Heart right ventricle (tissue), 16 donors: Measurements from ENCODE around the gene ABR. TPM values are rescaled to one million over a fixed set of nuclear protein-coding genes. Genes with fewer than 3 reads are reported as not detected.

Experiments used
- ATAC-seq, 8 donors: fragments of 200-7000 bp; cut with Tn5 transposase; one replicate each; pipeline ENCODE4 v1.9.1; 2020; ENCODE audit warnings: mild to moderate bottlenecking in 8 of 8, moderate library complexity in 8 of 8, moderate number of reproducible peaks in 1 of 8
- DNase-seq, 2 donors: peaks; one replicate each; pipeline ENCODE4 v3.0.0-alpha.2; 2020
- H3K27ac ChIP-seq, 10 donors: fragments of 200-600 bp; sonication (generic) in 2 of 10; one replicate each; pipeline versions ENCODE4 v1.5.0 to v1.8.0; 2020 to 2022; ENCODE audit warnings: mild to moderate bottlenecking in 3 of 10
- H3K27me3 ChIP-seq, 7 donors: fragments of 200-600 bp; one replicate each; pipeline ENCODE4 v1.8.0; 2021 to 2022; ENCODE audit warnings: mild to moderate bottlenecking in 2 of 7
- H3K36me3 ChIP-seq, 9 donors: fragments of 200-600 bp; sonication (generic) in 1 of 9; one replicate each; pipeline versions ENCODE4 v1.5.0 to v1.8.0; 2020 to 2022; ENCODE audit warnings: mild to moderate bottlenecking in 2 of 9
- H3K4me1 ChIP-seq, 9 donors: fragments of 200-600 bp; sonication (generic) in 1 of 9; one replicate each; pipeline versions ENCODE4 v1.5.0 to v1.8.0; 2020 to 2022; ENCODE audit warnings: mild to moderate bottlenecking in 4 of 9
- H3K4me3 ChIP-seq, 10 donors: fragments of 200-600 bp; sonication (generic) in 2 of 10; one replicate each; pipeline versions ENCODE4 v1.5.0 to v1.8.0; 2020 to 2022; ENCODE audit warnings: mild to moderate bottlenecking in 7 of 10, moderate library complexity in 2 of 10
- H3K9me3 ChIP-seq, 11 donors: fragments of 200-600 bp in 10 of 11; sonication (generic) in 2 of 11; one replicate each; pipeline versions ENCODE4 v1.5.0 to v1.8.0; 2013 to 2022; ENCODE audit warnings: mild to moderate bottlenecking in 2 of 11, control low read depth in 1 of 11, moderate library complexity in 1 of 11
- CTCF ChIP-seq, 9 donors: fragments of 200-600 bp; sonication (generic) in 2 of 9; IDR thresholded peaks; one replicate each; pipeline versions ENCODE4 v1.5.0 to v1.8.0; 2021 to 2022; ENCODE audit warnings: antibody characterized with exemption in 9 of 9, mild to moderate bottlenecking in 5 of 9, moderate library complexity in 1 of 9
- WGBS, 2 donors: extraction: QIAGEN DNeasy Blood & Tissue Kit; methylation state at CpG; one replicate each; pipeline ENCODE4 v1.1.7; 2013; ENCODE audit warnings: inconsistent platforms in 1 of 2; 5-methylcytosine and 5-hydroxymethylcytosine counted together
- intact Hi-C, 10 donors: fragments of 100-400 bp; cut with DNase I; formaldehyde crosslinking; loops; one replicate each; pipeline versions ENCODE4 v1.11.1 to v1.14.2; 2022
- polyA plus RNA-seq, 2 donors: library from polyadenylated mRNA; stranded (reverse); fragments of 200-250 nt; gene quantifications; one replicate each; pipeline ENCODE4 v1.2.3, GENCODE V29; 2013
- total RNA-seq, 10 donors: library from RNA; stranded (reverse); fragmentation: NEBNext Ultra II Directional in 3 of 10; extraction: Animal tissue kit (Norgen Biotek cat#: 25700) in 3 of 10; gene quantifications; one replicate each; pipeline versions ENCODE4 v1.2.1 to v1.2.4, GENCODE V29; 2021 to 2023
- donor health status: Arrhythmogenic right ventricular cardiomyopathy.
- donor health status: ischemic (EF 13 %, LVEDD 7.1; RV severe dilation, severe dysfunction).
- donor health status: healthy with polysubstance abuse.
- donor health status: DM: no; HTN: yes; CAD: no.
- donor health status: DM: no; HTN: no; CAD: no.
- donor health status: ischemic (EF 25% LVEDD 6.9; RV normal size, moderate dysfunction).
- donor health status: ischemic (EF 25% LVEDD 5.7; RV mildly dilated, moderate dysfunction).
- donor health status: healthy.
- donor health status: DM: yes; HTN: yes; CAD: no.
- donor health status: Ischemic cardiomyopathy.
- donor health status: ischemic (EF 35%, LVEDD 5.7; RV mildly dilated, moderate dysfunction).
- donor health status: nonischemic (EF 11% LVEDD 7.7; RV severe dilation, severe dysfunction).
- donor health status: DM: yes; HTN: yes; CAD: no.
- donor health status: PGD.
- donor health status: ischemic (EF 29% LVEDD 5.4; RV normal size, mild dysfunction).
- donor health status: nonischemic (EF 23%, LVEDD 6.1; RV moderate dilation, normal function).

The ABR gene
- total and polyA plus RNA-seq, 12 donors, result 49.1 to 173 (median 143) TPM

- intact Hi-C loops, result no loop called here
- Histone ChIP-seq H3K27me3 (no peaks in the 10 kb centered on the region), H3K4me3 (no peak overlapping the region), H3K9me3 (no peaks in the 10 kb centered on the region), H3K27ac (peak overlapping the region in 4 of 10 donors; percentile 16 to 72 (median 38)), H3K36me3 (peaks cover 0 to 87% (median under 1%) of the 10 kb centered on the region in 9 donors), H3K4me1 (peaks cover 6 to 71% (median 53%) of the 10 kb centered on the region in 9 donors)
- no peak for TF ChIP-seq CTCF (IDR thresholded peaks at IDR 0.05)
- 60 to 67% methylated on average over 19 of the region's 19 CpGs for WGBS, 2 donors
- ATAC-seq (no peak), DNase-seq (no peak)
Observed at GRCh38 chr17:1083451-1084187, 96.2 kb downstream of the ABR start.

DNA sequence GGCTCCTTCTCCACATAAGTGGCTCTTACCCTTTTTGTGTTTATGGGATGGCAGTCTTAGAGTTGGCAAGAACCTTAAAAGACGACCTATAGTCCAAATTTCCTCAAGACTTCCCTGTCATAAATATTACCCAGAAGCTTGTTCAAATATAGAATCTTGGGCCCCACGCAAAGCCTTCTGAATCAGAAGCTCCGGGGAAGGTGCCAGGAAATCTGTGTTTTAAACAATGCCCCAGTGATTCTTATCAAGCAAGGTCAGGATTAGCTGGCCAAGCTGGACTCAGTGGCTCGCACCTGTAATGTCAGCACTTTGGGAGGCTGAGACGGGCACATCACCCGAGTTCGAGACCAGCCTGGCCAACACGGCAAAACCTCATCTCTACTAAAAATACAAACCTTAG lies 97.2 kb downstream of the ABR start:
- WGBS, 2 donors, result 56 to 58% methylated on average over 8 of the region's 8 CpGs
- peak overlapping the region in 8 of 10 donors; percentile 15 to 72 (median 38) for H3K27ac ChIP-seq
- DNase-seq (no peak), ATAC-seq (no peak)
- no peaks in the 10 kb centered on the region for H3K9me3 ChIP-seq
- H3K4me3 ChIP-seq, result no peak overlapping the region
- peaks cover 0 to 92% (median 3%) of the 10 kb centered on the region in 9 donors for H3K36me3 ChIP-seq
- peaks cover 7 to 66% (median 44%) of the 10 kb centered on the region in 9 donors for H3K4me1 ChIP-seq
- intact Hi-C loops, result no loop called here
- no peak for TF ChIP-seq CTCF (IDR thresholded peaks at IDR 0.05)
- no peaks in the 10 kb centered on the region for H3K27me3 ChIP-seq

DNA sequence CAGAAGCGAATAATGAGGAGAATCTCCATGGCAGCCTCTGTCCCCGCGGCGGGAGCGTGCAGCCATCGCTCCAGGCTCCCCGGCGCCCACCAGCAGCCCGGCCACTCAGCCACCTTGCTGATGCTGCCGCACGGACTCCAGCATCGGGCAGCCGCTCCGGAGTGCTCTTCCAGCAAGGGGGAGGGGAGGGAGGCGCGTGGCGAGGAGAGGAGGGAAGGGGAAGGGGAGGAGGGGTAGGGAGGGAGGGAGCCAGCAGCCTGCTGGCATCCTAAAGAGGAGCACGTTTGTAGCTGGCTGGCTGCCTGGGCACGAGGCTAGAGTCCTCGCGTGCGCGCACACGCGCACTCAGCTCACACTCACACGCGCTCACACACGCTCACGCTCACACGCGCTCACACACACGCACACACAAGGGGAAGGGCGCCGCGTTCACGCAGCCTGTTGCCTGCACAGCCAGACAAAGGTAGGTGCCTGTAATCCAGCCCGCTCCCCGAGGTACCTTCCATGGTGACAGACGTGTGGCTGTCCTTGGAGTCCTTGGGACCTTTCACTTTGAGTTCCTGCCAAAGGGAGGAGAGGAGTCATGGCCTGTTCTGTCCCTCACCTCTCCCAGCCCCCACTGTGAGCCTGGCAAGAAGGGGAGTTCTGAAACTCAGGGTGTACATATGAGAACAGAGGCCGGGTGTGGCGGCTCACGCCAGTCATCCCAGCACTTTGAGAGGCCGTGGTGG lies 100.8 kb downstream of the ABR start:
- H3K36me3 ChIP-seq, result peaks cover 0 to 93% (median 8%) of the 10 kb centered on the region in 9 donors
- TF ChIP-seq CTCF (IDR thresholded peaks at IDR 0.05), result no peak
- 49 to 61% methylated on average over 40 to 43 of the region's 43 CpGs for WGBS, 2 donors
- ATAC-seq (peak; percentile 48 to 69 (median 62)), DNase-seq (peak; percentile 61 to 62)
- H3K27ac ChIP-seq, result peak overlapping the region in 9 of 10 donors; percentile 16 to 79 (median 64)
- peaks cover 7 to 73% (median 51%) of the 10 kb centered on the region in 9 donors for H3K4me1 ChIP-seq
- no peak overlapping the region for H3K4me3 ChIP-seq
- intact Hi-C loops, result no loop called here
- no peaks in the 10 kb centered on the region for H3K9me3 ChIP-seq
- no peaks in the 10 kb centered on the region for H3K27me3 ChIP-seq

DNA sequence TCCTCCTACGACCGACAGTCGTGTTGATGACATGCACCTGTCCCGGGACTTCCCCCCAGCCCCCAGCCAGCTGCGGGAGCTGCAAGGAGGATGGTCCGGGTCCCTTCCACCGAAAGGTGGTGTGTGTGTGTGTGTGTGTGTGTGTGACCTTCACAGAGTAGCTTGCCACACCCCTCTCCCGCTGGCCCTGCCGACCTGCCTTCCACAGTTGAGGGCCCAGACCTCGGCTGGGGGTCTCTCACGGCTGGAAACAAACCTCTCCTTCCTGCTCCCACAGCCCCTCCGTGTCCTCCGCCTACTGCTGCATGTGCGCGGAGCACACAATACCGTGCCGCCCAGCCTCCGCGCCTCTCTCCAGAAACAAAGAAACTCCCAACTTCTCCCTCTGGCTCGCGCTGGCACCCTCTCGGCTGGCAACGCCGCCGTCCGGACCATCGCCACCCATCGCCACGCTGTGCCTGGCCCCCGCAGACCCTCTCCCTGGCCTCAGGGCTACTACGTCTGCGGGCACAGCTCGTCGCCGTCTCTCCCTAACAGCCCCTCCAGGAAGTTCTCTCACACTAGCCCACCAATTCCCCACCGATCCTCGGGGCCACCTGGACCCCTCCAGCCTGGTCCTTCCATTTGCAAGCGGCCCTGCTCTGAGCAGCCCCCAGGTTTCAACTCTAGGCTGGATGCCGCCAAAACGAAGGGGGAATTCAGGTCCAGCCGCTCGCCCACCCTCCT lies 101.6 kb downstream of the ABR start:
- DNase-seq, result no peak
- peak overlapping the region in 5 of 10 donors; percentile 5 to 79 (median 64) for H3K27ac ChIP-seq
- H3K27me3 ChIP-seq, result no peaks in the 10 kb centered on the region
- peaks cover 7 to 65% (median 43%) of the 10 kb centered on the region in 9 donors for H3K4me1 ChIP-seq
- peaks cover 0 to 90% (median 12%) of the 10 kb centered on the region in 9 donors for H3K36me3 ChIP-seq
- H3K9me3 ChIP-seq, result no peaks in the 10 kb centered on the region
- H3K4me3 ChIP-seq, result no peak overlapping the region
- no peak for TF ChIP-seq CTCF (IDR thresholded peaks at IDR 0.05)
- intact Hi-C loops, result no loop called here
- WGBS, 2 donors, result 82 to 84% methylated on average over 42 of the region's 42 CpGs
- ATAC-seq, result peak in 1 of 8 donors; percentile 0
